Medulla oblongata (tissue), 1 donor: ENCODE results near the gene OSBPL8.
"Not testable (repeated sequence)": the region's sequence is repeated elsewhere in the genome, so short reads cannot be mapped to it uniquely, and the experiment has no call there.

Experiments used
- DNase-seq: peaks from one replicate; pipeline ENCODE4 v3.0.0-alpha.2; 2015; ENCODE audit errors: extremely low spot score

OSBPL8 gene

DNA sequence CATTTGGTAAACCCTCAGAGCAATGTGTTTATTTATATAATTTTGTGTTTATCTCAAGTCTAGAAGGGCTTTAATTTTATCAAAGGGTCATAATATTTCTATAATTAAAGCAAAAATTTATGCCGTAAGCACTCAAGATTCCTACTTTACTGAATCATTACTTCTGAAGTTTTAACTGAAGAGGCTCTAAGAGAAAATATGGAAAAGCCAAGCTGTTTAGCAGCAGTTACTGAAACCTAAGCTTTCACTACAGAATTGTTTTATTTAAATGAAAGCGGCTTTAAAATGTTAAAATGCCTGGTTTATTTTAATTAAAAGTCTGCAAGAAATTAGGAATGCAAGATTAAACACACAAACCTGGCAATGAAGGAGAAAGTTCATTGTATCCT lies 137.4 kb downstream of the OSBPL8 start:
- DNase-seq, result no peak

DNA sequence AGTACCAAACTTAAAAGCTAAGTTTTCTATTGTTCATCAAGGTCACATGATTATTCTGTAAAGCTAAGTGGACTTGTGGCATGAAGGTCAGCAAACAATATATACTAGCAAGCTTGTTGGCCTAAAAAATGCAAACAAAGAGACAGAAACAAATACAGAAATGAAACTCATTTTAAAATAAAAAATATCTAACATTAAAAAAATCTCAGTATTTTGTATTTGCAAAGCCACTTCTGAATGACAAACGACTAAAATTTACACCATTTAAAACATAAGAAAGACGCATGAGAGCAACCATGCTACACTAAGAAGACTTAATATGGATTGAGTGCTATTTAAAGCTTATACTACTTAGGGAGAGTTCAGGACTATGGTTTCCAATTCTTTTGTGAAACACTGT lies 138.5 kb downstream of the OSBPL8 start:
- DNase-seq, result no peak

DNA sequence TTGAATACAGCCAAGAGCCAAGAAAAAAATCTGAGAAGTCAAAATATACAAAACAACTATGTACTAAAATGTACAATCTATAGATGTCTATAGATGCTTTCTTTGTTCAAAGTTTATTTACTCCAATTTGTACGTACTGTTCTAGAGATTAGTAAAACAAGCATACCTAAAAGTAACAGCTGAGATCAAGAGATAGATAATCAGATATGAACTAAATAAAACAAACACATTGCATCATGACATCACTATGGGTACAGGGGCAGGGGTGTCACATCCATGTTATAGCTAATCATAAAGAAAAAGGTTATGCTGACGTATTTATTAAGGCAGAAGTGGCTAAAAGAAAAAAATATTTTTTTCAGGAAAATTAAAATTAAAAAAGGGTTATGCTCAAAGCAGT lies 139.3 kb downstream of the OSBPL8 start:
- DNase-seq, result no peak

DNA sequence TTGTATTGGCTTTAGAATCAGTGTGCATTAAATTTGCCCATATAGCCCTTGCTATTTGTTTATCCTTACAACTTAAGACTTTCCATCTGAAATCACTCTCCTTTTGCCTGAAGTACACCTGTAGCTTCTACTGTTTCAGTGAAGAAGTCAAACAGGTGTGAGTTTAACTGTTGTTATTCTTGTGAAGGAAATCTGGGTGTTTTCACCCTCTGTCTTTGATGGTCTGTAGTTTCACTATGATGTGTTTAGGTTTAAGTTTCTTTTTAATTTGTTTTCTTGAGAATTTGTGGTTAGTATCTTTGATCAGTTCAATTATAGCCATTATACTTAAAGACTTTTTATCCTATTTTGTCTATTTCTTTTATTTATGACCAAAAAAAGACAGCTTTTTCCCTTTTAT lies 142.5 kb downstream of the OSBPL8 start:
- DNase-seq, result no peak

GRCh38 chr12:76413121-76413520 lies 146.4 kb downstream of the OSBPL8 start:
- no peak for DNase-seq

DNA sequence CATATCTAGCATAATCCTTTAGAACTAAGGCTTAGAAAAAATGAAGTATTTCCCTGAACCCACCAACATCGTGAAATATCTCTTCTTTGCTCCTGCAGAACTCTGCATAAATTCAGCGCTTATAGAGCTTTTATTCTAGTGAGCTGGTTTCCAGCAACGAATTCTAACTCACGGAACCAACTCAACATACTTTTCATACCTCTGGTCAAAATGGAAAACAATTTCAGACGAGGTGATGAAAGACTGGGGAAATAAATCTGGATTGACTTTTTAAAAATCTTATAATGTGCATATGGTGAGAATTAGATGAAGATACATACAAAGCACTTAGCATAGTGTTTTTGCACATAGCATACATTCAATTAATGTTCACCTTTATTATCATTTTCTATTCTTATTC lies 148.8 kb downstream of the OSBPL8 start:
- DNase-seq, result no peak

DNA sequence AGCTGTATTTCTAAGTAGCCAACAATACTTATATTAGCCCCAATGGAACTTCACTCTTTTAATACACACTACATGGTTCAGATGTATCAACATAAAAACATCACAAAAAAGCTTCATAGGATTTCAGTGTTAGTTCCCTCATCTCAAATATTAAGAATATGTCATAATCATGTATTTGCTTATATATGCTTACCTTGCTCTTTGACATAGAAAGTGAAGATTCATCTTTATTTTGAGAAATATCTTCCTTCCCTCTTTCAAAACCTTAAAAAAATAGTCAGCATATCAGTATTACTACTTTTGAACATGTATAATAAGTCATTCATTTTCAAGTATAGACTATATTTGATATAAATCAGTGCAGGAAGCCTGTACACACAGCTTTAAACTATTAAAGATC lies 149.2 kb downstream of the OSBPL8 start:
- no peak for DNase-seq

DNA sequence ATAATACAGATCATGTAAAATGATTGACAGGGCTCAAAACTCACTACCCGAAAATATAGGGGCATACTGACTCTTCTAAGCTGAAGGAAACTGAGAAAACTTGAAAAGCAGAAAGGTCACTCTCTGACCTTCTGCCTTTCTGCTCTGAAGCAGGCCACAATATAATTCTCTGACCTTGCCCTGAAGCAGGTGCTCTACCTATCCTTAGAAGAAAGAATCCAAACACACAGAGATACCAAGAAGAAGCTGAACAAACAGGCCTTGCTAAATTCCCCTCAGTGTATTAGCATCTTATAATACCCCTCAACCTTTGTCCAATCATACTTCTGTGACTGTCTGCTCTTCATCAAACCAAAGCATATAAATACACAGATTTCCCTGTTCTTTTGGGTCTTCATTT lies 150.5 kb downstream of the OSBPL8 start:
- no peak for DNase-seq

DNA sequence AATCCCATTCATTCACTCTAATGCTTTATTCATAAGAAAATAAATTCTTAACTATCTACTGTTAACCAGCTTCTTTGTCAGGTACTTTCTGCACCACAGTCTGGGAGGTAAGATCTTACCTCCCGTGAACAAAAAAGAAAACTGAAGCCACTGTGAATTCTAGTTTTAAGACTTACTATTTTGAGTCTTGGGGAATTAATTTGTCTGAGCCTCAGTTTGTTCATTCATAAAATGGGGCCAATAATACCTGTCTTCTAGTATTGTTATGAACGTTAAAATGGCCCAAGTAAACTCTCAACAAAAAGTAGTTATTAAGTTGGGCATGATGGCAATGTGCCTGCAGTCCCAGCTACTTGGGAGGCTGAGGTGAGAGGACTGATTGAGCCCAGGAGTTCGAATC lies 151.9 kb downstream of the OSBPL8 start:
- DNase-seq, result no peak

DNA sequence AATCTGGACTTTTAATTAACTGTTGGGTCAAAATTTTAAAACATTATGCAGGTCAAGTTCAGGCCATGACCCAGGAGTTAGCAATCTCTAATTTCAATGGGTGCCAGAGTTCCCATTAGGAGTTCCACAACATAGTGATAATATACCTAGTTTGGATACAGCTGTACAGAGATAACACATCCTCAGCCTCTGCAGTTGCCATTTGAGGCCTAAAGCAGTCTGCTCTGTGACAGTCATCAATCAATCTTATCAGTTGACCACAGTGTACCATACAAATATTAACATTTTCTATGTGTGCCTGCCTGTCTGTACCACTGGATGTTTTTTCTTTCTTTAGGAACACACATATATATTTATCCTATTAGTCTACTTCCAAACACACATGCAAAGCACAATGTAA lies 157.3 kb downstream of the OSBPL8 start:
- DNase-seq, result no peak

GRCh38 chr12:76400136-76400535 lies 159.4 kb downstream of the OSBPL8 start:
- DNase-seq, result no peak

DNA sequence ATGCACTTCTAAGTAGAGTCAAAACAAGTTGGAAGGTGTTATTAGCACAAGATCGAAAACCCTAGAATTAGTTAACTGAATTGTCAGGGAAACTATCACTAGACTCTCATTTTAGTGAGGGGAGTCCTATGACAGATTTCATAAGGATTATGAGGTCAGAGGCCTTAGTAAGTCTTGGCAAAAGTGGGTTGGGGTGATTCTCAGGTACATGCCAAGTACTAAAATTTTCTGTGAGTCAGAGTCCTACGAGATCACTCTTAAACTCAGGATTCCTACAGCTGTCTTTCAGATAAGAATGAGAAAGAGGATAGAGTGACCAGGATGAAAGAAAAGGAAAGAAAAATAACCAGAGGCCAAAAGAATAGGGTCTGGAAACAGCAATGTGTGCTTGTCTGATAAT lies 160.5 kb downstream of the OSBPL8 start:
- DNase-seq, result no peak

- DNase-seq, result no peak
Observed at GRCh38 chr12:76398106-76398505, 161.5 kb downstream of the OSBPL8 start.

- DNase-seq, result no peak
Observed at GRCh38 chr12:76391461-76391860, 168.1 kb downstream of the OSBPL8 start.

GRCh38 chr12:76387614-76388013 lies 172.0 kb downstream of the OSBPL8 start:
- DNase-seq, result no peak

GRCh38 chr12:76384560-76384959 lies 175.0 kb downstream of the OSBPL8 start:
- no peak for DNase-seq

DNA sequence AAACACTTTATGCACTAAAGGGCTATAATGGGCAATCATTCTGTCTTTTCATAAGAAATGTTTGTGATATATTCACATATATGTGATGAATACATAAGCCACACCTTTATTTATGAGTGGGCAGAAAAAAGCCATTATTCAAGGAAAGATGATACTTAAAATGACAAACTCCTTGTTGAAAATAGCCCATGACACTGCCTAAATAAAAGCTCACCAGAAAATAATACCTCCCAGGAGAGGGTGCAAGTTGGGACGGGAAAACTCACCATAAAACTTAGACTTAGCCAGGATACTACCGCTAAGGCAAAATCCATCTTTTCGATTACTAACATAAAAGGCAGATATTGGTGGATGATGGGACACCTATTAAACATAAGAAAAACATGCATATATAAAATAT lies 175.6 kb downstream of the OSBPL8 start:
- no peak for DNase-seq

GRCh38 chr12:76379261-76379660 lies 180.3 kb downstream of the OSBPL8 start:
- no peak for DNase-seq

- not testable (repeated sequence) for DNase-seq
Observed at GRCh38 chr12:76376876-76377275, 182.7 kb downstream of the OSBPL8 start.

- DNase-seq, result no peak
Observed at GRCh38 chr12:76375939-76376338, 183.6 kb downstream of the OSBPL8 start.

DNA sequence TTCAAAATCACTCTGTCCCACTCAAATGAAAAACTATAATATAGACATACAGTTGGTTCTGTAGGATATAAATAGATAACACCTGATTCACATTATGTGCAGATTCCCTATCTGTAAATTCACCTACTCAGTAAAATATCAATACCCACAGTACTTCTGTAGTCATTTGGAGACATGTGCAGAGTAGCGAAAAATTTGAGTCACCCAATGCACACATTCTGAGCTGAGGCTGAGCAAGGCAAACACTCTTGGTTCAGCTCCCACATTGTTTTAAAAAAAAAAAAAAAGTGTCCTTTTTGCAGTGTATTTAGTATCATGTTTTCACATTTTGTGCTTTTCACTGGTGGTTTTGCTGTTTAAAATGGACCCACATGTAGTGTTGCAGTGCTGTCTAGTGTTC lies 184.1 kb downstream of the OSBPL8 start:
- DNase-seq, result no peak

GRCh38 chr12:76374386-76375020 lies 185.1 kb downstream of the OSBPL8 start:
- DNase-seq, result no peak

DNA sequence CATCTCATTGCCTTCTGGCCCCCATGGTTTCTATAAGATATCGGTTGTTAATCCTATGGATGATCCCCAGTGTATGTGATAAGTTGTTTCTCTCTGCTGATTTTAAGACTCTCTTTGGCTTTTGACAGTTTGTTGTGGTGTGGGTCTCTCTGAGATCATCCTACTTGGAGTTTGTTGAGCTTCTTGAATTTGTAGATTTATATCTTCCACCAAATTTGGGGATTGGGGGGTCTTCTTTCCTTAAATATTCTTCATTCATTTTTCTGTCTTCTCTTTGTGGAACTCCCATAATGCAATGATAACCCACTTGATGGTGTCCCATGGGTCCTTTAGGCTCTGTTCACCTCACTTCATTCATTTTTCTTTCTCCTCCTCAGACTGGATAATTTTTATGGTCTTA lies 191.3 kb downstream of the OSBPL8 start:
- DNase-seq, result no peak

- no peak for DNase-seq
Observed at GRCh38 chr12:76366163-76366562, 193.4 kb downstream of the OSBPL8 start.
